Urothelium cell line (cell line): ENCODE measurements around the gene ZSCAN21.

ENCODE experiments used
- DNase-seq: peaks from one replicate; pipeline ENCODE4 v3.0.0; 2011; ENCODE audit warnings: low spot score, mixed read lengths
- FAIRE-seq: peaks from 2 replicates; lab custom pipeline; 2011; peaks lifted over from hg19 to GRCh38; lab: Jason Lieb, UNC

The ZSCAN21 gene

GRCh38 chr7:100072462-100072861 is 22.9 kb downstream of the ZSCAN21 start:
- no peak for DNase-seq
- no peak for FAIRE-seq

GRCh38 chr7:100074841-100075240 is 25.3 kb downstream of the ZSCAN21 start:
- DNase-seq (no peak), FAIRE-seq (no peak)

GRCh38 chr7:100075418-100075817 is 25.8 kb downstream of the ZSCAN21 start:
- FAIRE-seq = no peak
- DNase-seq = no peak

- DNase-seq = no peak
- no peak for FAIRE-seq
These were observed 27.6 kb downstream of the ZSCAN21 start for GRCh38 chr7:100077205-100077604.

GRCh38 chr7:100079024-100079560 is 29.5 kb downstream of the ZSCAN21 start:
- FAIRE-seq (no peak), DNase-seq (no peak)

GRCh38 chr7:100080907-100081534 is 31.4 kb downstream of the ZSCAN21 start:
- FAIRE-seq = no peak
- no peak for DNase-seq

- FAIRE-seq = peak; percentile 98
- DNase-seq = peak; percentile 100
These were observed 32.0 kb downstream of the ZSCAN21 start, which contains the start of gene ZNF3 for GRCh38 chr7:100081535-100082102. Gene ZNF3 (minus strand): TSS chr7:100081723. CDS start chr7:100077357, 4,366 bp downstream.

GRCh38 chr7:100082978-100083377 is 33.4 kb downstream of the ZSCAN21 start:
- DNase-seq = no peak
- no peak for FAIRE-seq

- DNase-seq (no peak), FAIRE-seq (no peak)
These were observed 35.9 kb downstream of the ZSCAN21 start for GRCh38 chr7:100085515-100085914.

- no peak for FAIRE-seq
- peak; percentile 60 for DNase-seq
These were observed 37.6 kb downstream of the ZSCAN21 start for GRCh38 chr7:100087055-100087750.

- FAIRE-seq (no peak), DNase-seq (no peak)
These were observed 38.6 kb downstream of the ZSCAN21 start for GRCh38 chr7:100088095-100088620.

GRCh38 chr7:100088621-100089457 is 39.3 kb downstream of the ZSCAN21 start, which contains the start of gene COPS6:
Gene COPS6 (plus strand): TSS chr7:100088969. CDS start chr7:100088991, 22 bp downstream.
- DNase-seq (peak; percentile 93), FAIRE-seq (peak; percentile 95)

- no peak for FAIRE-seq
- no peak for DNase-seq
These were observed 40.1 kb downstream of the ZSCAN21 start for GRCh38 chr7:100089458-100090196.

- DNase-seq = no peak
- FAIRE-seq = no peak
These were observed 41.2 kb downstream of the ZSCAN21 start for GRCh38 chr7:100090527-100091410.

- no peak for DNase-seq
- no peak for FAIRE-seq
These were observed 42.0 kb downstream of the ZSCAN21 start for GRCh38 chr7:100091411-100092181.

GRCh38 chr7:100093054-100093453 is 43.5 kb downstream of the ZSCAN21 start:
- peak; percentile 23 for FAIRE-seq

GRCh38 chr7:100093498-100093897 is 43.9 kb downstream of the ZSCAN21 start:
- DNase-seq (no peak), FAIRE-seq (no peak)

More at GRCh38 chr7:100093054-100093453, 43.5 kb downstream of the ZSCAN21 start:
- no peak for DNase-seq

- FAIRE-seq (no peak), DNase-seq (no peak)
These were observed 44.4 kb downstream of the ZSCAN21 start for GRCh38 chr7:100093925-100094486.
